Stimulated activated naive CD8-positive, alpha-beta T cell treated with anti-CD3 and anti-CD28 coated beads, Interleukin-15, Interleukin-2, amounts not matched to agents 100 ng/mL and 50 ng/mL, for 24 hours (primary cell): Measurements from ENCODE around the gene GTPBP2.
"Not testable (repeated sequence)": the region's sequence is repeated elsewhere in the genome, so short reads cannot be mapped to it uniquely, and the experiment has no call there.

Experiments
- H3K27ac Mint-ChIP-seq: one replicate; pipeline ENCODE4 v1.8.0; 2021; ENCODE audit warnings: mild to moderate bottlenecking, mixed read lengths
- H3K27me3 Mint-ChIP-seq: one replicate; pipeline ENCODE4 v1.8.0; 2021; ENCODE audit warnings: mixed read lengths
- H3K36me3 Mint-ChIP-seq: one replicate; pipeline ENCODE4 v1.8.0; 2021; ENCODE audit warnings: low read depth, mixed read lengths
- H3K4me1 Mint-ChIP-seq: one replicate; pipeline ENCODE4 v1.8.0; 2021; ENCODE audit warnings: low read depth, mixed read lengths
- H3K4me3 Mint-ChIP-seq: one replicate; pipeline ENCODE4 v1.8.0; 2021; ENCODE audit warnings: mild to moderate bottlenecking, mixed read lengths
- H3K9me3 Mint-ChIP-seq: one replicate; pipeline ENCODE4 v1.8.0; 2021; ENCODE audit warnings: mixed read lengths

The GTPBP2 gene

GRCh38 chr6:43636308-43636659 lies 7.2 kb upstream of the GTPBP2 start:
- peak overlapping the region; percentile 96 for H3K4me3 Mint-ChIP-seq
- H3K27me3 Mint-ChIP-seq: no peaks in the 10 kb centered on the region
- peaks cover 55% of the 10 kb centered on the region for H3K4me1 Mint-ChIP-seq
- peak overlapping the region; percentile 94 for H3K27ac Mint-ChIP-seq
- no peaks in the 10 kb centered on the region for H3K9me3 Mint-ChIP-seq
- H3K36me3 Mint-ChIP-seq: peaks cover 29% of the 10 kb centered on the region

- no peaks in the 10 kb centered on the region for H3K9me3 Mint-ChIP-seq
- H3K4me3 Mint-ChIP-seq: peak within 1 kb of the TSS; percentile 96
- peaks cover 59% of the 10 kb centered on the region for H3K4me1 Mint-ChIP-seq
- H3K36me3 Mint-ChIP-seq: peaks cover 25% of the 10 kb centered on the region
- H3K27ac Mint-ChIP-seq: peak within 1 kb of the TSS; percentile 94
- H3K27me3 Mint-ChIP-seq: no peaks in the 10 kb centered on the region
These were observed 6.6 kb upstream of the GTPBP2 start, which contains the start of gene MAD2L1BP for GRCh38 chr6:43635387-43636307. TSS of gene MAD2L1BP (plus strand) at chr6:43635840. CDS start at chr6:43635876, 36 bp downstream.

GRCh38 chr6:43634702-43635303 lies 5.7 kb upstream of the GTPBP2 start:
- Mint-ChIP-seq H3K27ac (peak overlapping the region; percentile 94), H3K36me3 (peaks cover 16% of the 10 kb centered on the region), H3K4me3 (peak overlapping the region; percentile 96), H3K9me3 (no peaks in the 10 kb centered on the region), H3K27me3 (no peaks in the 10 kb centered on the region), H3K4me1 (peaks cover 57% of the 10 kb centered on the region)

GRCh38 chr6:43633002-43633401 lies 3.9 kb upstream of the GTPBP2 start:
- H3K36me3 Mint-ChIP-seq, H3K9me3 Mint-ChIP-seq, H3K27ac Mint-ChIP-seq, H3K4me3 Mint-ChIP-seq, H3K27me3 Mint-ChIP-seq: not testable (repeated sequence)
- H3K4me1 Mint-ChIP-seq: peaks cover 46% of the 10 kb centered on the region

GRCh38 chr6:43630980-43631619 lies 2.0 kb upstream of the GTPBP2 start:
- Mint-ChIP-seq H3K27ac (no peak overlapping the region), H3K36me3 (peaks cover 19% of the 10 kb centered on the region), H3K9me3 (no peaks in the 10 kb centered on the region), H3K4me3 (no peak overlapping the region), H3K27me3 (no peaks in the 10 kb centered on the region), H3K4me1 (peaks cover 50% of the 10 kb centered on the region)

- Mint-ChIP-seq H3K9me3 (no peaks in the 10 kb centered on the region), H3K4me1 (peaks cover 36% of the 10 kb centered on the region), H3K4me3 (peak overlapping the region; percentile 96), H3K36me3 (peaks cover 30% of the 10 kb centered on the region), H3K27me3 (no peaks in the 10 kb centered on the region), H3K27ac (peak overlapping the region; percentile 96)
These were observed 639 bp upstream of the GTPBP2 start for GRCh38 chr6:43629505-43630300.

GRCh38 chr6:43628393-43629103 lies 516 bp downstream of the GTPBP2 start:
- Mint-ChIP-seq H3K4me3 (peak overlapping the region; percentile 96), H3K4me1 (peaks cover 35% of the 10 kb centered on the region), H3K36me3 (peaks cover 39% of the 10 kb centered on the region), H3K27ac (peak overlapping the region; percentile 82), H3K27me3 (no peaks in the 10 kb centered on the region), H3K9me3 (no peaks in the 10 kb centered on the region)

GRCh38 chr6:43627008-43627825 lies 1.8 kb downstream of the GTPBP2 start:
- Mint-ChIP-seq H3K27me3 (no peaks in the 10 kb centered on the region), H3K27ac (peak overlapping the region; percentile 84), H3K4me1 (peaks cover 35% of the 10 kb centered on the region), H3K9me3 (no peaks in the 10 kb centered on the region), H3K36me3 (peaks cover 50% of the 10 kb centered on the region), H3K4me3 (peak overlapping the region; percentile 96)

GRCh38 chr6:43625393-43625992 lies 3.6 kb downstream of the GTPBP2 start:
- Mint-ChIP-seq H3K36me3 (peaks cover 53% of the 10 kb centered on the region), H3K4me1 (peaks cover 30% of the 10 kb centered on the region), H3K4me3 (no peak overlapping the region), H3K27ac (no peak overlapping the region), H3K27me3 (no peaks in the 10 kb centered on the region), H3K9me3 (no peaks in the 10 kb centered on the region)

- no peaks in the 10 kb centered on the region for H3K9me3 Mint-ChIP-seq
- H3K36me3 Mint-ChIP-seq: peaks cover 53% of the 10 kb centered on the region
- H3K4me1 Mint-ChIP-seq: peaks cover 24% of the 10 kb centered on the region
- no peaks in the 10 kb centered on the region for H3K27me3 Mint-ChIP-seq
- H3K27ac Mint-ChIP-seq: no peak overlapping the region
- no peak overlapping the region for H3K4me3 Mint-ChIP-seq
These were observed 4.2 kb downstream of the GTPBP2 start for GRCh38 chr6:43624786-43625288.

- Mint-ChIP-seq H3K27ac (no peak overlapping the region), H3K9me3 (no peaks in the 10 kb centered on the region), H3K27me3 (no peaks in the 10 kb centered on the region), H3K36me3 (peaks cover 58% of the 10 kb centered on the region), H3K4me3 (no peak overlapping the region), H3K4me1 (peaks cover 24% of the 10 kb centered on the region)
These were observed 4.9 kb downstream of the GTPBP2 start for GRCh38 chr6:43623880-43624785.

- H3K9me3 Mint-ChIP-seq: no peaks in the 10 kb centered on the region
- no peaks in the 10 kb centered on the region for H3K27me3 Mint-ChIP-seq
- no peak overlapping the region for H3K4me3 Mint-ChIP-seq
- H3K27ac Mint-ChIP-seq: no peak overlapping the region
- H3K36me3 Mint-ChIP-seq: peaks cover 53% of the 10 kb centered on the region
- peaks cover 14% of the 10 kb centered on the region for H3K4me1 Mint-ChIP-seq
These were observed 6.5 kb downstream of the GTPBP2 start for GRCh38 chr6:43622541-43622940.
